ENCODE results near the gene CNTN4. TPM values are rescaled to one million over a fixed set of nuclear protein-coding genes. Genes with fewer than 3 reads are reported as not detected.

The CNTN4 gene
- total RNA-seq, 6 experiments from 2014 or later = not detected

DNA sequence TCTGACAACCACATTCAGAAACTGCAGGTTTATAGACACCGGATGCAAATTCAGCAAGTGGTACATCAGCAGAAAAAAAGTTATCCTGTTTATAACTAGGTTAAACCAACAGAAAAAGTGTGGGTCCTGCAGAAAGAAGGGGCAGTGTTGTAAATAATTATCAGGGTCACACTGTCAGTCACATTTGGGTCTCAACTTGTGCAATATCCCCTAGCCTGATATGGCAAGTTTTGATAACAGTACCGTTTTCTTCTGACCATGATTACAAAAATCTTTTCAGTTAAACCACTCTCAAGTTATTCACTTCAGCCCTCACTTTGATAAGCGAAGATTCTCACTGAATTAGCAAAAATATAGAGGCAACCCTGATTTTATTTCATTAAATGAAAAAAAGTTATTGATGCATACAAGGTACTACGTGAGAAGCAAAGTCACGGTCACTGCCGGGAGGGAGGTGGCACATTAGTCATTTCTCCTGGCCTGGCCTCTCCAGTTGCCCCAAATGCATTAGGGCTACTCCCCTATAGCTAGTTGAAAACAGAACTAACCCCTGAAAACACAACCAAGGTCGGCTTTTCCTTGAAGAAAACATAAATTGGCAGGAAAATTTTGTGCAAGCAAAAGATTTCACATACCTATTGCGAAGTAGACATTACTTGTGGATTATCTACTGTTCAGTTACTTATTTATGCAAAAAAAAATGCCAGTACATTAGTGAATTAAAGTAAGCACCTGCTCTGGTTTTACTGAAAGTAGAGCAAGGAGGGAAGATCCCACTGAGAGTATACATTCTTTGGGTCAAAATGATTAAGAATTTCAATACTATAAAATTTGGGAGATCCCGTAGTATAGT is 982.9 kb downstream of the CNTN4 start:
- Mint-ChIP-seq H3K4me3 (no peak overlapping the region), H3K9me3 (peaks cover 6% of the 10 kb centered on the region), H3K4me1 (ENCODE audit: low read depth) (no peaks in the 10 kb centered on the region), H3K27me3 (ENCODE audit: insufficient read depth) (peaks cover 2% of the 10 kb centered on the region; the same call in 1 of the 2 replicates), H3K36me3 (ENCODE audit: low read depth) (no peaks in the 10 kb centered on the region), H3K27ac (no peak overlapping the region)
- no peak for DNase-seq
- TF ChIP-seq, protein P1, sequence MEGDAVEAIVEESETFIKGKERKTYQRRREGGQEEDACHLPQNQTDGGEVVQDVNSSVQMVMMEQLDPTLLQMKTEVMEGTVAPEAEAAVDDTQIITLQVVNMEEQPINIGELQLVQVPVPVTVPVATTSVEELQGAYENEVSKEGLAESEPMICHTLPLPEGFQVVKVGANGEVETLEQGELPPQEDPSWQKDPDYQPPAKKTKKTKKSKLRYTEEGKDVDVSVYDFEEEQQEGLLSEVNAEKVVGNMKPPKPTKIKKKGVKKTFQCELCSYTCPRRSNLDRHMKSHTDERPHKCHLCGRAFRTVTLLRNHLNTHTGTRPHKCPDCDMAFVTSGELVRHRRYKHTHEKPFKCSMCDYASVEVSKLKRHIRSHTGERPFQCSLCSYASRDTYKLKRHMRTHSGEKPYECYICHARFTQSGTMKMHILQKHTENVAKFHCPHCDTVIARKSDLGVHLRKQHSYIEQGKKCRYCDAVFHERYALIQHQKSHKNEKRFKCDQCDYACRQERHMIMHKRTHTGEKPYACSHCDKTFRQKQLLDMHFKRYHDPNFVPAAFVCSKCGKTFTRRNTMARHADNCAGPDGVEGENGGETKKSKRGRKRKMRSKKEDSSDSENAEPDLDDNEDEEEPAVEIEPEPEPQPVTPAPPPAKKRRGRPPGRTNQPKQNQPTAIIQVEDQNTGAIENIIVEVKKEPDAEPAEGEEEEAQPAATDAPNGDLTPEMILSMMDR (IDR thresholded peaks at IDR 0.05) = no peak

- H3K27me3 Mint-ChIP-seq (ENCODE audit: insufficient read depth) = peaks cover 2% of the 10 kb centered on the region; the same call in 1 of the 2 replicates
- TF ChIP-seq, protein P1 (IDR thresholded peaks at IDR 0.05) = no peak
- no peaks in the 10 kb centered on the region for H3K4me1 Mint-ChIP-seq (ENCODE audit: low read depth)
- no peak for DNase-seq
- H3K36me3 Mint-ChIP-seq (ENCODE audit: low read depth) = no peaks in the 10 kb centered on the region
- H3K27ac Mint-ChIP-seq = no peak overlapping the region
- no peak overlapping the region for H3K4me3 Mint-ChIP-seq
- H3K9me3 Mint-ChIP-seq = peaks cover 6% of the 10 kb centered on the region
Observed at GRCh38 chr3:3082234-3082924, 983.7 kb downstream of the CNTN4 start.

DNA sequence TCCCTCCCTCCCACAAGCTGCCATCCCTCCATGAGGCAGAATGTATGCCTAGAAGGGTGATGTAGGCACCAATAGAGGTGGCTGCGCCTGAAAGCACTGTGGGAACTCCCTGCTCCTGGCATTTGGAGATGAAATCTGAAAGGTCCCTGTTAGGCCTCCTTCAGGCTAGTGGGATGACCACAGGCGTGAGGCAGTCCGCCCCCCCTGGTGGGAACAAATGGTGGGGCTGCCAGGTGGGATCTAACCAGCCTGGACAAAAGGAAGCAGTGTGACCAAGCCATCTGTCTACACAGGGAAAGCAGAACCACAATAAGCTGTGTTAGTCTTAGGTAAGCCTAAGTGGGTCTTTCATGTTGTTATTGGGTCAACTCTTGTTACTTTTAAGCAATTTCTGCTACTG is 986.2 kb downstream of the CNTN4 start:
- Mint-ChIP-seq H3K4me3 (no peak overlapping the region), H3K27ac (no peak overlapping the region), H3K36me3 (ENCODE audit: low read depth) (no peaks in the 10 kb centered on the region), H3K4me1 (ENCODE audit: low read depth) (no peaks in the 10 kb centered on the region), H3K9me3 (peaks cover 6% of the 10 kb centered on the region), H3K27me3 (ENCODE audit: insufficient read depth) (peaks cover 2% of the 10 kb centered on the region; the same call in 1 of the 2 replicates)
- TF ChIP-seq, protein P1 (IDR thresholded peaks at IDR 0.05) = no peak
- no peak for DNase-seq

DNA sequence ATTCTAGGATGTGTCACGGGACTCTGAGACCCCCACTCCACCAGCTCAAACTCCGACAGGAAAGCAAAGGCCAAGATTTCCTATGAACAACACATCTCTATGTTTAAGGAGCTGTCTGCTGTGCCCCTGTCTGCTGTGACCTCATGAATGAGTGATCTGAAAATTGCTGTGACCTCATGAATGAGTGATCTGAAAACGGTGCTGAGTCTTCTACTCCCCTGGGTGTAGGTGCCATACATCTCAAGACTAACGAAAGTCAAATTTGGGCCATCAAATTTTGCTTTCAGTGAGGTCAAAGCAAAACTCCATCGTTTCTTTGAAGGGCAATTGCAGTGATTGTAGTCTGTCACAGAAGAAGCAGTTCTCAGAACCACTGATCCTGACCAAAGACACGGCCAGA is 987.1 kb downstream of the CNTN4 start:
- TF ChIP-seq, protein P1 (IDR thresholded peaks at IDR 0.05) = no peak
- peaks cover 6% of the 10 kb centered on the region for H3K9me3 Mint-ChIP-seq
- DNase-seq = no peak
- H3K36me3 Mint-ChIP-seq (ENCODE audit: low read depth) = no peaks in the 10 kb centered on the region
- no peak overlapping the region for H3K27ac Mint-ChIP-seq
- H3K4me1 Mint-ChIP-seq (ENCODE audit: low read depth) = no peaks in the 10 kb centered on the region
- no peak overlapping the region for H3K4me3 Mint-ChIP-seq
- H3K27me3 Mint-ChIP-seq (ENCODE audit: insufficient read depth) = no peaks in the 10 kb centered on the region

DNA sequence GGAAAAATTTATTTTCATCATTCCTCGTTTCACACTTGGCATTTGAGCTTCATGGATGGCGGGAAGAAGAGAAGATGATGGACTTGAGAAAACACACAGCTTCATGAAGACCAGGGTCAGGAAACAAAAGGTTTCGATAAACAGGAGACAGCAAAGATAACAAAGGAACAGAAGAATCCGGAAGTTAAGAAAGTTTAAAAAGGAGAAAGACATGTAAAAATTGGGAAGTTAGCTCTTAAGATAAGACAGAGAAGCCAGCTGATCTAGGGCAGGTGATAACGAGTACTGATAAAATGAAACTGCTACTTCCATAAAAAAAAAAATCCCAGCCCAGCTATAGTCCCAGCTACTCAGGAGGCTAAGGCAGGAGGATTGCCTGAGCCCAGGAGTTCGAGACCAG is 987.6 kb downstream of the CNTN4 start:
- Mint-ChIP-seq H3K4me1 (ENCODE audit: low read depth) (no peaks in the 10 kb centered on the region), H3K4me3 (no peak overlapping the region), H3K27me3 (ENCODE audit: insufficient read depth) (no peaks in the 10 kb centered on the region), H3K36me3 (ENCODE audit: low read depth) (no peaks in the 10 kb centered on the region), H3K9me3 (peaks cover 6% of the 10 kb centered on the region), H3K27ac (no peak overlapping the region)
- TF ChIP-seq, protein P1 (IDR thresholded peaks at IDR 0.05) = no peak
- no peak for DNase-seq
